ENCODE measurements around the gene SSBP4. TPM values are rescaled to one million over a fixed set of nuclear protein-coding genes. Genes with fewer than 3 reads are reported as not detected.

The SSBP4 gene
- total and polyA plus RNA-seq, 2 experiments from 2014 or later: 44.4 to 52.0 TPM

GRCh38 chr19:18439025-18439909 lies 20.1 kb downstream of the SSBP4 start:
- Mint-ChIP-seq H3K27ac (peak overlapping the region; percentile 72; the same call in 1 of the 2 replicates), H3K4me1 (peaks cover 29% of the 10 kb centered on the region), H3K36me3 (ENCODE audit: low read depth) (peaks cover 27% of the 10 kb centered on the region), H3K4me3 (peak overlapping the region; percentile 49; the same call in 2 of the 3 replicates), H3K9me3 (peaks cover 4% of the 10 kb centered on the region), H3K27me3 (ENCODE audit: insufficient read depth, low read depth, poor library complexity) (peaks cover 30% of the 10 kb centered on the region)
- Histone ChIP-seq H3F3A (replicated peaks; ENCODE audit: low read depth) (peaks cover 28% of the 10 kb centered on the region; the same call in 1 of the 2 replicates), H3K9me2 (ENCODE audit: insufficient read depth) (no peaks in the 10 kb centered on the region), H4K20me1 (replicated peaks; ENCODE audit: insufficient read depth) (peaks cover 3% of the 10 kb centered on the region), H3K4me3 (peak overlapping the region; percentile 79; the same call in 1 of the 2 replicates), H3K27me3 (ENCODE audit: insufficient read depth) (no peaks in the 10 kb centered on the region), H3K79me2 (replicated peaks; ENCODE audit: insufficient read depth) (no peaks in the 10 kb centered on the region), H3K36me3 (ENCODE audit: insufficient read depth) (no peaks in the 10 kb centered on the region), H3K4me1 (ENCODE audit: insufficient read depth) (peaks cover 21% of the 10 kb centered on the region), H3K27ac (ENCODE audit: low read depth) (peak overlapping the region; percentile 78; the same call in 1 of the 2 replicates), H3K4me2 (peak overlapping the region; percentile 82), H2AFZ (no peak overlapping the region)
- TF ChIP-seq CTCF (conservative IDR thresholded peaks at IDR 0.05; ENCODE audit: low read depth in 2 of 2) (no peak; a peak in 1 of 4 replicates), EZH2phosphoT487 (IDR thresholded peaks at IDR 0.05; ENCODE audit: unreplicated experiment) (no peak), NANOG (IDR thresholded peaks at IDR 0.05; ENCODE audit: borderline replicate concordance) (no peak), POLR2AphosphoS5 (IDR thresholded peaks at IDR 0.05; ENCODE audit: low read depth) (no peak), ZNF331 (CRISPR knock-in tag; IDR thresholded peaks at IDR 0.05; ENCODE audit: low read depth) (no peak), ZNF114 (CRISPR knock-in tag; IDR thresholded peaks at IDR 0.05) (no peak), REST (IDR thresholded peaks at IDR 0.05; ENCODE audit: unreplicated experiment) (no peak), JUNB (IDR thresholded peaks at IDR 0.05; ENCODE audit: unreplicated experiment) (no peak), ZNF462 (CRISPR knock-in tag; IDR thresholded peaks at IDR 0.05) (no peak), STAT1 (IDR thresholded peaks at IDR 0.05; ENCODE audit: unreplicated experiment) (no peak), EZH2 (IDR thresholded peaks at IDR 0.05; ENCODE audit: low read depth, unreplicated experiment) (no peak), CREB1 (CRISPR knock-in tag; IDR thresholded peaks at IDR 0.05; ENCODE audit: low read depth) (no peak), ETS1 (IDR thresholded peaks at IDR 0.05) (no peak)
- peak; percentile 56 for DNase-seq (ENCODE audit: low spot score)
- ATAC-seq: no peak
